DMS153 (cell line): ENCODE results near the gene EPM2A.

ENCODE experiments used
- DNase-seq: peaks from one replicate; lab custom pipeline; 2025; lab: John Stamatoyannopoulos, UW

EPM2A gene

GRCh38 chr6:145603424-145603833 lies 131.9 kb downstream of the EPM2A start:
- no peak for DNase-seq

GRCh38 chr6:145602726-145603326 lies 132.5 kb downstream of the EPM2A start:
- no peak for DNase-seq

GRCh38 chr6:145601397-145601796 lies 133.9 kb downstream of the EPM2A start:
- DNase-seq: no peak

- DNase-seq: no peak
Measured at GRCh38 chr6:145600299-145600698, 135.0 kb downstream of the EPM2A start.

- DNase-seq: no peak
Measured at GRCh38 chr6:145588981-145589380, 146.3 kb downstream of the EPM2A start.

GRCh38 chr6:145587334-145587733 lies 148.0 kb downstream of the EPM2A start:
- no peak for DNase-seq

GRCh38 chr6:145583753-145584152 lies 151.6 kb downstream of the EPM2A start:
- no peak for DNase-seq
